ENCODE data around the gene ABCA3. TPM values are rescaled to one million over a fixed set of nuclear protein-coding genes. Genes with fewer than 3 reads are reported as not detected.

The ABCA3 gene
- total and polyA plus RNA-seq, 4 donors, result 197 to 607 (median 411) TPM

DNA sequence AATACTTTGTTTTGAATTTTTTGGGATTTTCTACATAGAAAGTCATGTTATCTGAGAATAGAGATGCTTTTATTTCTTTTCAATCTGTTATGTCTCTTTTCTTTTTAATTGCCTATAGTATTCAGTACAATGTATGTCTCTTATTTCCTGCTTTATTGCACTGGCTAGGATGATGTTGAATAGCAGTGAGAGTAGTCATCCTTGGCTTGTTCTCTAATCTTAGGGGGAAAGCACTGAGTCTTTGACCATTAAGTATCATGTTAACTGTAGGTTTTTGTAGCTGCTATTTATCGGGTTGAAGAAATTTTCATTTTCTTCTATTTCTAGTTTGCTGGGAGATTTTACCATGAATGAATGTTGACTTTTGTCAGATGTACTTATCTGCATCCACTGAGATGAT, 10.0 kb upstream of the ABCA3 start:
- Histone ChIP-seq H3K9ac (ENCODE audit: insufficient read depth in 1 of 2, low read length in 2 of 2) (no peak overlapping the region), H3K4me3 (no peak overlapping the region), H3K4me1 (ENCODE audit: control insufficient read depth in 5 of 5, insufficient read depth in 5 of 5, low read length in 5 of 5) (no peaks in the 10 kb centered on the region), H3K9me3 (ENCODE audit: control insufficient read depth in 4 of 4, insufficient read depth in 3 of 4, low read length in 3 of 4) (no peaks in the 10 kb centered on the region), H3K27me3 (ENCODE audit: control insufficient read depth in 3 of 3, insufficient read depth in 3 of 3, low read length in 2 of 3) (peaks cover 0 to 10% (median 8%) of the 10 kb centered on the region in 3 donors), H3K36me3 (ENCODE audit: control insufficient read depth in 4 of 4, insufficient read depth in 4 of 4, low read length in 4 of 4) (no peaks in the 10 kb centered on the region), H3K27ac (ENCODE audit: low read depth in 1 of 2, low read length in 1 of 2) (no peak overlapping the region)
- DNase-seq (no peak), ATAC-seq (ENCODE audit: insufficient read depth, low FRiP score) (no peak)
- 90 to 94% methylated on average over 1 of the region's 1 CpG for WGBS, 2 donors
- TF ChIP-seq, protein P1, sequence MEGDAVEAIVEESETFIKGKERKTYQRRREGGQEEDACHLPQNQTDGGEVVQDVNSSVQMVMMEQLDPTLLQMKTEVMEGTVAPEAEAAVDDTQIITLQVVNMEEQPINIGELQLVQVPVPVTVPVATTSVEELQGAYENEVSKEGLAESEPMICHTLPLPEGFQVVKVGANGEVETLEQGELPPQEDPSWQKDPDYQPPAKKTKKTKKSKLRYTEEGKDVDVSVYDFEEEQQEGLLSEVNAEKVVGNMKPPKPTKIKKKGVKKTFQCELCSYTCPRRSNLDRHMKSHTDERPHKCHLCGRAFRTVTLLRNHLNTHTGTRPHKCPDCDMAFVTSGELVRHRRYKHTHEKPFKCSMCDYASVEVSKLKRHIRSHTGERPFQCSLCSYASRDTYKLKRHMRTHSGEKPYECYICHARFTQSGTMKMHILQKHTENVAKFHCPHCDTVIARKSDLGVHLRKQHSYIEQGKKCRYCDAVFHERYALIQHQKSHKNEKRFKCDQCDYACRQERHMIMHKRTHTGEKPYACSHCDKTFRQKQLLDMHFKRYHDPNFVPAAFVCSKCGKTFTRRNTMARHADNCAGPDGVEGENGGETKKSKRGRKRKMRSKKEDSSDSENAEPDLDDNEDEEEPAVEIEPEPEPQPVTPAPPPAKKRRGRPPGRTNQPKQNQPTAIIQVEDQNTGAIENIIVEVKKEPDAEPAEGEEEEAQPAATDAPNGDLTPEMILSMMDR (IDR thresholded peaks at IDR 0.05; ENCODE audit: control extremely low read depth, extremely low read depth), result no peak

- Histone ChIP-seq H3K27ac (ENCODE audit: low read depth in 1 of 2, low read length in 1 of 2) (no peak overlapping the region), H3K27me3 (ENCODE audit: control insufficient read depth in 3 of 3, insufficient read depth in 3 of 3, low read length in 2 of 3) (peaks cover 0 to 50% (median 42%) of the 10 kb centered on the region in 3 donors), H3K36me3 (ENCODE audit: control insufficient read depth in 4 of 4, insufficient read depth in 4 of 4, low read length in 4 of 4) (no peaks in the 10 kb centered on the region), H3K9ac (ENCODE audit: insufficient read depth in 1 of 2, low read length in 2 of 2) (no peak overlapping the region), H3K9me3 (ENCODE audit: control insufficient read depth in 4 of 4, insufficient read depth in 3 of 4, low read length in 3 of 4) (no peaks in the 10 kb centered on the region), H3K4me1 (ENCODE audit: control insufficient read depth in 5 of 5, insufficient read depth in 5 of 5, low read length in 5 of 5) (peaks cover 0 to 10% (median 0%) of the 10 kb centered on the region in 5 donors), H3K4me3 (no peak overlapping the region)
- WGBS, 2 donors, result 67 to 87% methylated on average over 1 of the region's 1 CpG
- DNase-seq, result no peak
- TF ChIP-seq, protein P1 (IDR thresholded peaks at IDR 0.05; ENCODE audit: control extremely low read depth, extremely low read depth), result no peak
- no peak for ATAC-seq (ENCODE audit: insufficient read depth, low FRiP score)
These were observed 2.7 kb upstream of the ABCA3 start for GRCh38 chr16:2343211-2343610.

GRCh38 chr16:2341456-2342447, 1.2 kb upstream of the ABCA3 start:
- ATAC-seq (ENCODE audit: insufficient read depth, low FRiP score) (no peak), DNase-seq (no peak)
- Histone ChIP-seq H3K4me1 (ENCODE audit: control insufficient read depth in 5 of 5, insufficient read depth in 5 of 5, low read length in 5 of 5) (peaks cover 0 to 10% (median 0%) of the 10 kb centered on the region in 5 donors), H3K9me3 (ENCODE audit: control insufficient read depth in 4 of 4, insufficient read depth in 3 of 4, low read length in 3 of 4) (no peaks in the 10 kb centered on the region), H3K36me3 (ENCODE audit: control insufficient read depth in 4 of 4, insufficient read depth in 4 of 4, low read length in 4 of 4) (no peaks in the 10 kb centered on the region), H3K9ac (ENCODE audit: insufficient read depth in 1 of 2, low read length in 2 of 2) (no peak overlapping the region), H3K4me3 (no peak overlapping the region), H3K27ac (ENCODE audit: low read depth in 1 of 2, low read length in 1 of 2) (no peak overlapping the region), H3K27me3 (ENCODE audit: control insufficient read depth in 3 of 3, insufficient read depth in 3 of 3, low read length in 2 of 3) (peaks cover 0 to 53% (median 50%) of the 10 kb centered on the region in 3 donors)
- 21 to 27% methylated on average over 60 to 77 of the region's 77 CpGs for WGBS, 2 donors
- TF ChIP-seq, protein P1 (IDR thresholded peaks at IDR 0.05; ENCODE audit: control extremely low read depth, extremely low read depth), result no peak

Data from lung (tissue), 12 donors.